ENCODE results near the gene SPATS2.

GRCh38 chr12:49375406-49375805, 8.1 kb downstream of the SPATS2 start:
- TF ChIP-seq LARP7 (IDR thresholded peaks at IDR 0.05) (no peak), CTCF (IDR thresholded peaks at IDR 0.05 in 2 of 3, conservative IDR thresholded peaks at IDR 0.05 in 1 of 3; ENCODE audit: control insufficient read depth in 2 of 3, extremely low read depth in 1 of 3, insufficient read depth in 1 of 3, low read depth in 3 of 3, low read length in 3 of 3) (no peak), POLR2AphosphoS5 (IDR thresholded peaks at IDR 0.05; ENCODE audit: low read length) (no peak), RAD21 (IDR thresholded peaks at IDR 0.05; ENCODE audit: insufficient read depth, low read depth, low read length) (no peak), TCF12 (IDR thresholded peaks at IDR 0.05; ENCODE audit: low read depth, low read length) (no peak), SMAD1 (IDR thresholded peaks at IDR 0.05; ENCODE audit: low read depth, partially characterized antibody) (no peak), MTA2 (IDR thresholded peaks at IDR 0.05; ENCODE audit: low read depth) (no peak), MLLT1 (IDR thresholded peaks at IDR 0.05) (no peak), TAF1 (IDR thresholded peaks at IDR 0.05; ENCODE audit: borderline replicate concordance, low read depth, low read length) (no peak), ATF7 (IDR thresholded peaks at IDR 0.05; ENCODE audit: low read depth) (no peak)
